HuH-7 (cell line): Measurements from ENCODE around the gene MRPL16.

ENCODE experiments used
- DNase-seq: peaks from one replicate; pipeline ENCODE4 v3.0.0; 2011; ENCODE audit warnings: low spot score

The MRPL16 gene

GRCh38 chr11:59770869-59771268 lies 39.7 kb downstream of the MRPL16 start:
- no peak for DNase-seq

- no peak for DNase-seq
Measured at GRCh38 chr11:59770319-59770718, 40.3 kb downstream of the MRPL16 start.

DNA sequence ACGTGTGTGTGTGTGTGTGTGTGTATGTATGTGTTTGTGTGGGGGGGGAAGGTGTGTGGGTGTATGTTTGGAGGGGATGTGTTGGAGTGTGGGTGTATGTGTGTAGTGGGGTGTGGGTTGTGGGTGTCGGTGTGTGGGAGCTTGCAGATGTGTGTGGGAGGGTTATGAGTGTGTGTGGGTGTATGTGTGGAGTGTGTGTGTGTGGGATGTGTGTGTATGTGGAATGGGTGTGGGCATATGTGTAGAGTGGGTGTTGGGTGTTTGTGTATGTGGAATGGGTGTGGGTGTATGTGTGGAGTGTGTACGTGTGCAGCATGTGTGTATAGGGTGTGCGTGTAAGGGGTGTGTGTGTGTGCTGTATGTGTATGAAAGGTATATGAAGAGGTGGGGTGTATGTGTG lies 40.8 kb downstream of the MRPL16 start:
- no peak for DNase-seq

DNA sequence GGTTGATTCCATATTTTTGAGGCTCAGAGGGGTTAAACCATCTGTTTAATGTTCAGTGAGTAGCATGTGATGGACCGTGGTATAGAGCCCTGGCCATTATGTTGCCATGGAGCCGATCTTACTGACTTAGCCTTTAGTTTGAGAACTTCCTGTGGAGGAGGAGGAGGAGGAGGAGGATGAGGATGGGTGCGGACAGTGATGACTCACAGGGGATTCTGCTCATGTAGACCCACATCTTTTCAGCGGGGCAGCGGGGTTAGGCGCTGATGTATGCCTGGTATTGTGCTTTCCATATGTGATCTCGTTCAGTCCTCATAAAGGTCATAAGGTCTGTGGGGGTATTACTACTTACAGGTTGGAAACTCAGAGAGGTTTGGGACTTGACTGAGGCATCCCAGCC lies 41.5 kb downstream of the MRPL16 start:
- no peak for DNase-seq

- no peak for DNase-seq
Measured at GRCh38 chr11:59767225-59767611, 43.4 kb downstream of the MRPL16 start.

- no peak for DNase-seq
Measured at GRCh38 chr11:59766542-59767224, 43.9 kb downstream of the MRPL16 start.

DNA sequence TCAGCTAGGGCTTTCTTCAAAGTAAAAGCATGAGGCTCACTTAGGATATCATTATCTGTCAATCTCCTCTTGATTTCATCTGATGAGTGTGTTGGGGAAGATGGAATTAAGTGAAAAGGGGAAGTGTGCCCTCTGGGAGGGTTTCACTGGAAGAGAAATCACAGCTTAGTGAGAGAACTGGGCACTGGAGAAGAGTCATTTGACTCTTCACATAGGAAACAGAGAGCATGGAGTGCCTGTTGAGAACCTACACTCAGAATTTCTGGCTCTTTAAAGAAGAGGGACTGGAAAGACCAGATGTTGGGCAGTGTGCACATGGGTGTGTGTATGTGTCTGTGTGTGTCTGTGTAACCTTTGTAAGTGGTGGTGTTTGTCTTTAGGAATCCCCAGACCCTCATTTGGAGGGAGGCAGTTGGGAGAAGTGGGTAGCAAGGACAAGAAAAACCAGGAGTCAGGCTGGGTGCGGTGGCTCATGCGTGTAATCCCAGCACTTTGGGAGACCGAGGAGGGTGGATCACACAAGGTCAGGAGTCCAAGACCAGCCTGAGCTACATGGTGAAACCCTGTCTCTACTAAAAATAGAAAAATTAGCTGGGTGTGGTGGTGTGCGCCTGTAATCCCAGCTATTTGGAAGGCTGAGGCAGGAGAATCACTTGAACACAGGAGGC lies 45.4 kb downstream of the MRPL16 start:
- no peak for DNase-seq

- DNase-seq: no peak
Measured at GRCh38 chr11:59761993-59762392, 48.6 kb downstream of the MRPL16 start.

- no peak for DNase-seq
Measured at GRCh38 chr11:59760771-59761170, 49.8 kb downstream of the MRPL16 start.

GRCh38 chr11:59759900-59760299 lies 50.7 kb downstream of the MRPL16 start:
- no peak for DNase-seq

DNA sequence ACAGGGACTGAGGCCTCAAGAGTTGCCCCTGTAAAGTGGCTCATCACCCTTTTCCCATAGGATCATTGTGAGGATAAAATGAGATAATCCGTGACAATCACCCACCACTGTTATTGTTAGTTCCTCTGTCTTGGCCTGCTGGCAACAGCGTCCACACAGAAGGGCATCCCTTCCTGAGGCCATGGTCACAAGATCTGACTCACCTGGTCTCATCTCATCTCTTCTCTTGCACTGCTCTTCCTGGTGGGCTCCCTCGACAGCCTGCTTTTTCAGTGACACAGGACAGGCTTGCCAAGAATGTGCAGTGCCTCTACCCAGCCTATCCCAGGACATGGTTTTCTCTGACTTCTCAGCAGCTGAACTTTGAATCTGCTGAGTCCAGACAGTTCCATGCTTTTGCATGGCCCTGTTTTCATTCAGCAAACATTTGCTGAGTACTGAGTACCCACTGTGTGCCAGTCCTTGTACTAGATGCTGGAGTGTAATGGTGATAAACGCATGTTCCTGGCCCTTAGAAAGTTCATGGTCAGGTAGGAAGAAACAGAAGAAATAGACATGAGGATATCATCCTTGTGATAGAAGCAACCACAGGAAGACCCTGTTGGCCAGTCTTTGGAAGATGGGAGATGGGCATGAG lies 52.1 kb downstream of the MRPL16 start:
- no peak for DNase-seq

DNA sequence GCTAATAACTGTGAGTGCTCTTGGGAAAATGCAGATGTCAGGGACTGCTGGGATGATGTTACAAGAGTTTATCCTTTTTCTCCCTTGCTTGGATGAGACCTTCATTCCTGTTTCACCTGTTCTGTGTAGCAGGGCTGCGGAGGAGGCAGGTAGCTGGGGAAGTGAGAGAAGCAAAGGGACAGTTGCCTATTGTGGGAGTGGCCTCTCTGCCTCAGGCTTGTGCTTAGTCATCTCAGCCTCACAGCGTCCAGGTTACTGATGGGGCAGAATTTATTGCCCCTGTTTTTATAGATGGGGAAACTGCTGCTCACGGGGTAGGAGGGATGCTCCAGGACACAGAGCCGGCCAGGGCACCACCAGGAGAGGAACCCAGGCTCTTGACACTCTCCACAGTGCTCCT lies 53.7 kb downstream of the MRPL16 start:
- DNase-seq: peak; percentile 23

DNA sequence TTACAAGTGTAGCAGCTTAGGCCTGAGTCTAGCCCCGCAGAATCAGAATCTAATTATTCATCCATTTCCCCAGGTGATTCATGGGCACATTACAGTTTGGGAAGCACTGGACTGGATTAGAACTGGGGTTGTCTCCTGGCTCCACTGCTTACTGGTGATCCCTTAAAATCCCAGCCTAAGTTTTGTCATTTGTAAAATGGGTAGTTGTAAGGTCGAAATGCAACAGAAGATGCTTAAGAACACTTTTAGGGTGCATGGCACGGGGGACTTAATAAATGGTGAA lies 54.1 kb downstream of the MRPL16 start:
- no peak for DNase-seq
